ENCODE results near the gene OMA1. TPM values are rescaled to one million over a fixed set of nuclear protein-coding genes. Genes with fewer than 3 reads are reported as not detected.

Gene OMA1
- polyA plus RNA-seq, 2 of the 4 experiments (the other 2 are of a cell fraction), result 11.7 to 18.0 TPM

- TF ChIP-seq BCL3 (IDR thresholded peaks at IDR 0.05) (no peak), RFX5 (IDR thresholded peaks at IDR 0.05) (no peak), CBX8 (IDR thresholded peaks at IDR 0.05) (no peak)
- H3K9me3 ChIP-seq, result no peaks in the 10 kb centered on the region
- DNase-seq (ENCODE audit: low read depth in 1 of 2, low spot score in 1 of 2) (no peak), ATAC-seq (peak; percentile 40 to 50; a peak in 3 of 6 replicates), FAIRE-seq (no peak)
- no peak overlapping the region for H3K4me3 ChIP-seq
- WGBS (ENCODE audit: missing lambda C conversion rate), result 93% methylated on average over 2 of the region's 2 CpGs
- peaks cover 26% of the 10 kb centered on the region for H3K4me1 ChIP-seq
- H3K4me2 ChIP-seq, result peak overlapping the region; percentile 73; the same call in 2 of the 3 replicates
- POLR2A ChIA-PET, result interaction anchor here (1.3 kb wide), 1 partner anchor 39 kb away, joined by 5 read pairs; the partner anchor contains the start of gene OMA1
- peak overlapping the region; percentile 76 to 83 for H3K27ac ChIP-seq
- CTCF ChIA-PET, result interaction anchor here (1.6 kb wide), 1 partner anchor 39 kb away, joined by 3 read pairs; the partner anchor contains the start of gene OMA1
These were observed 38.6 kb upstream of the OMA1 start for GRCh38 chr1:58585166-58585565.

GRCh38 chr1:58584082-58584895 is 37.8 kb upstream of the OMA1 start:
- no peaks in the 10 kb centered on the region for H3K9me3 ChIP-seq
- FAIRE-seq (no peak), DNase-seq (ENCODE audit: low read depth in 1 of 2, low spot score in 1 of 2) (peak; percentile 29 to 66), ATAC-seq (peak; percentile 90 to 94)
- peak overlapping the region; percentile 76 to 83 for H3K27ac ChIP-seq
- H3K4me3 ChIP-seq, result no peak overlapping the region
- peak overlapping the region; percentile 73 for H3K4me2 ChIP-seq
- CTCF ChIA-PET, result interaction anchor here (1.1 to 1.3 kb wide), 2 partner anchors 38 to 68 kb away, joined by 3 to 4 read pairs; partner anchors contain the start of gene OMA1
- WGBS (ENCODE audit: missing lambda C conversion rate), result 12% methylated on average over 7 of the region's 8 CpGs
- TF ChIP-seq FOSL2 (IDR thresholded peaks at IDR 0.05) (peak; percentile 44; the same call in 1 of the 2 replicates), FOSL2 (CRISPR knock-in tag; IDR thresholded peaks at IDR 0.05) (peak; percentile 66), HOXA7 (CRISPR knock-in tag; IDR thresholded peaks at IDR 0.05) (no peak), MAFK (IDR thresholded peaks at IDR 0.05; ENCODE audit: partially characterized antibody) (no peak), MAX (IDR thresholded peaks at IDR 0.05) (0 out of 2 replicates have a peak, but pooled peaks have one; percentile 27), JUNB (IDR thresholded peaks at IDR 0.05) (peak; percentile 48; the same call in 1 of the 2 replicates), PBX3 (IDR thresholded peaks at IDR 0.05) (no peak), CEBPB (IDR thresholded peaks at IDR 0.05) (peak; percentile 74 to 85; a peak in 3 of 4 replicates), BHLHE40 (IDR thresholded peaks at IDR 0.05; ENCODE audit: low read depth, low read length) (peak; percentile 14; the same call in 1 of the 2 replicates)
- peaks cover 26% of the 10 kb centered on the region for H3K4me1 ChIP-seq
- POLR2A ChIA-PET, result interaction anchor here (1.3 kb wide), 1 partner anchor 38 kb away, joined by 5 read pairs; the partner anchor contains the start of gene OMA1

- peak overlapping the region; percentile 76 to 83 for H3K27ac ChIP-seq
- no peak for FAIRE-seq
These were observed 37.0 kb upstream of the OMA1 start for GRCh38 chr1:58583496-58583895.

More at GRCh38 chr1:58583496-58583895, 37.0 kb upstream of the OMA1 start:
- no peak for ATAC-seq
- whole genome bisulfite sequencing (ENCODE audit: missing lambda C conversion rate), result 74% methylated on average over 1 of the region's 1 CpG
- Histone ChIP-seq H3K4me2 (peak overlapping the region; percentile 73), H3K4me3 (no peak overlapping the region), H3K9me3 (no peaks in the 10 kb centered on the region), H3K4me1 (peaks cover 26% of the 10 kb centered on the region)
- CTCF ChIA-PET, result interaction anchor here (1.1 to 1.3 kb wide), 2 partner anchors 37 to 69 kb away, joined by 3 to 4 read pairs; partner anchors contain the start of gene OMA1
- TF ChIP-seq MAX (IDR thresholded peaks at IDR 0.05) (no peak), BCL3 (IDR thresholded peaks at IDR 0.05) (no peak), FOSB (CRISPR knock-in tag; IDR thresholded peaks at IDR 0.05) (no peak), NFE2L2 (conservative IDR thresholded peaks at IDR 0.05; ENCODE audit: low read length) (no peak), TP53 (CRISPR knock-in tag; IDR thresholded peaks at IDR 0.05) (no peak), USF2 (IDR thresholded peaks at IDR 0.05) (no peak), ATOH8 (CRISPR knock-in tag; IDR thresholded peaks at IDR 0.05; ENCODE audit: low read depth) (no peak), REST (IDR thresholded peaks at IDR 0.05) (no peak)
- DNase-seq (ENCODE audit: low read depth in 1 of 2, low spot score in 1 of 2), result no peak
- POLR2A ChIA-PET, result no interaction called here

All from A549 (cell line).